Astrocyte of the cerebellum (primary cell): ENCODE results near the gene BACH2.

ENCODE experiments used
- DNase-seq: peaks from one replicate; pipeline ENCODE4 v3.0.0-alpha.2; 2011; ENCODE audit warnings: low read depth
- H3K4me3 ChIP-seq: 2 replicates; pipeline ENCODE4 v1.5.1; 2011; ENCODE audit warnings: mild to moderate bottlenecking, low read depth, low read length, moderate library complexity
- CTCF ChIP-seq: IDR thresholded peaks from 2 replicates; pipeline ENCODE4 v1.5.1; 2012; ENCODE audit warnings: low read length, low read depth, moderate library complexity, mild to moderate bottlenecking; ENCODE audit errors: missing control alignments
- in situ Hi-C: cut with HindIII; loops from 2 replicates; pipeline ENCODE4 v1.10.0; 2017; ENCODE audit warnings: low sequenced_read_pairs

BACH2 gene

GRCh38 chr6:90008908-90009501 lies 287.6 kb downstream of the BACH2 start:
- in situ Hi-C loops, result no loop called here
- no peak for DNase-seq
- no peak overlapping the region for H3K4me3 ChIP-seq
- TF ChIP-seq CTCF, result no peak

GRCh38 chr6:90008189-90008907 lies 288.3 kb downstream of the BACH2 start:
- no peak for TF ChIP-seq CTCF
- in situ Hi-C loops, result no loop called here
- no peak overlapping the region for H3K4me3 ChIP-seq
- no peak for DNase-seq

- in situ Hi-C loops, result no loop called here
- no peak for TF ChIP-seq CTCF
- H3K4me3 ChIP-seq, result no peak overlapping the region
- no peak for DNase-seq
Measured at GRCh38 chr6:90005048-90005827, 291.4 kb downstream of the BACH2 start.

- no peak for DNase-seq
- in situ Hi-C loops, result no loop called here
- no peak for TF ChIP-seq CTCF
- no peak overlapping the region for H3K4me3 ChIP-seq
Measured at GRCh38 chr6:90004511-90004910, 292.1 kb downstream of the BACH2 start.

- no peak overlapping the region for H3K4me3 ChIP-seq
- no peak for TF ChIP-seq CTCF
- peak; percentile 32 for DNase-seq
- in situ Hi-C loops, result no loop called here
Measured at GRCh38 chr6:90003941-90004340, 292.7 kb downstream of the BACH2 start.

GRCh38 chr6:90003069-90003795 lies 293.4 kb downstream of the BACH2 start:
- DNase-seq, result no peak
- TF ChIP-seq CTCF, result no peak
- no peak overlapping the region for H3K4me3 ChIP-seq
- in situ Hi-C loops, result no loop called here
